GM19452 (cell line): ENCODE results near the gene BMPER.

ENCODE experiments used
- ATAC-seq: cut with Tn5 transposase; IDR thresholded peaks from one replicate; pipeline ENCODE4 v1.9.1; 2021; ENCODE audit not compliant: unreplicated experiment

Gene BMPER

GRCh38 chr7:34016876-34017275 is 111.5 kb downstream of the BMPER start:
- ATAC-seq: no peak

GRCh38 chr7:34019301-34019790 is 114.0 kb downstream of the BMPER start:
- ATAC-seq: no peak

- ATAC-seq: no peak
Measured at GRCh38 chr7:34022626-34023025, 117.3 kb downstream of the BMPER start.

- ATAC-seq: no peak
Measured at GRCh38 chr7:34025600-34025999, 120.3 kb downstream of the BMPER start.

- ATAC-seq: no peak
Measured at GRCh38 chr7:34026481-34027190, 121.3 kb downstream of the BMPER start.

- ATAC-seq: no peak
Measured at GRCh38 chr7:34031156-34031555, 125.8 kb downstream of the BMPER start.

- ATAC-seq: no peak
Measured at GRCh38 chr7:34034728-34035127, 129.4 kb downstream of the BMPER start.

- ATAC-seq: no peak
Measured at GRCh38 chr7:34036051-34036920, 130.9 kb downstream of the BMPER start.

- ATAC-seq: no peak
Measured at GRCh38 chr7:34036972-34037792, 131.8 kb downstream of the BMPER start.

GRCh38 chr7:34038816-34039470 is 133.6 kb downstream of the BMPER start:
- no peak for ATAC-seq

- ATAC-seq: no peak
Measured at GRCh38 chr7:34041707-34042106, 136.4 kb downstream of the BMPER start.

- no peak for ATAC-seq
Measured at GRCh38 chr7:34042406-34042805, 137.1 kb downstream of the BMPER start.

- no peak for ATAC-seq
Measured at GRCh38 chr7:34043461-34044305, 138.3 kb downstream of the BMPER start.

GRCh38 chr7:34044306-34044643 is 138.9 kb downstream of the BMPER start:
- no peak for ATAC-seq

GRCh38 chr7:34044734-34045353 is 139.5 kb downstream of the BMPER start:
- no peak for ATAC-seq

- ATAC-seq: no peak
Measured at GRCh38 chr7:34048445-34048844, 143.1 kb downstream of the BMPER start.

- no peak for ATAC-seq
Measured at GRCh38 chr7:34054075-34054474, 148.7 kb downstream of the BMPER start.

GRCh38 chr7:34057136-34057535 is 151.8 kb downstream of the BMPER start:
- no peak for ATAC-seq

GRCh38 chr7:34057956-34058355 is 152.6 kb downstream of the BMPER start:
- ATAC-seq: no peak

GRCh38 chr7:34058801-34059135 is 153.4 kb downstream of the BMPER start:
- ATAC-seq: no peak
